Measurements from ENCODE around the gene ZGRF1.
A peak's percentile ranks its signal among the peaks of the same experiment; 100 is the strongest.
"Not testable (repeated sequence)": the region's sequence is repeated elsewhere in the genome, so short reads cannot be mapped to it uniquely, and the experiment has no call there.

Gene ZGRF1

GRCh38 chr4:112636688-112637551 lies at the start of gene ZGRF1, which contains the start of gene LARP7:
TSS of gene ZGRF1 (minus strand) at chr4:112636909. CDS start at chr4:112633176, 3,733 bp downstream.
TSS of gene LARP7 (plus strand) at chr4:112637143. CDS start at chr4:112644670, 7,527 bp downstream.
- peak; percentile 98 for DNase-seq (ENCODE audit: low spot score)

- DNase-seq (ENCODE audit: low spot score), result no peak
Measured at GRCh38 chr4:112680996-112681395, 44.3 kb upstream of the ZGRF1 start.

- no peak for DNase-seq (ENCODE audit: low spot score)
Measured at GRCh38 chr4:112677519-112678091, 40.9 kb upstream of the ZGRF1 start.

GRCh38 chr4:112674376-112674775 lies 37.7 kb upstream of the ZGRF1 start:
- no peak for DNase-seq (ENCODE audit: low spot score)

- DNase-seq (ENCODE audit: low spot score), result peak; percentile 14
Measured at GRCh38 chr4:112673686-112674085, 37.0 kb upstream of the ZGRF1 start.

GRCh38 chr4:112673076-112673475 lies 36.4 kb upstream of the ZGRF1 start:
- no peak for DNase-seq (ENCODE audit: low spot score)

GRCh38 chr4:112668131-112668530 lies 31.4 kb upstream of the ZGRF1 start:
- no peak for DNase-seq (ENCODE audit: low spot score)

- DNase-seq (ENCODE audit: low spot score), result no peak
Measured at GRCh38 chr4:112664611-112665010, 27.9 kb upstream of the ZGRF1 start.

GRCh38 chr4:112656115-112656514 lies 19.4 kb upstream of the ZGRF1 start:
- DNase-seq (ENCODE audit: low spot score), result not testable (repeated sequence)

- no peak for DNase-seq (ENCODE audit: low spot score)
Measured at GRCh38 chr4:112655270-112655669, 18.6 kb upstream of the ZGRF1 start.

- no peak for DNase-seq (ENCODE audit: low spot score)
Measured at GRCh38 chr4:112652216-112652615, 15.5 kb upstream of the ZGRF1 start.

GRCh38 chr4:112651641-112652040 lies 14.9 kb upstream of the ZGRF1 start:
- no peak for DNase-seq (ENCODE audit: low spot score)

GRCh38 chr4:112650332-112650731 lies 13.6 kb upstream of the ZGRF1 start:
- no peak for DNase-seq (ENCODE audit: low spot score)

GRCh38 chr4:112649055-112649408 lies 12.3 kb upstream of the ZGRF1 start:
- no peak for DNase-seq (ENCODE audit: low spot score)

- no peak for DNase-seq (ENCODE audit: low spot score)
Measured at GRCh38 chr4:112648263-112649054, 11.8 kb upstream of the ZGRF1 start.

GRCh38 chr4:112647785-112648184 lies 11.1 kb upstream of the ZGRF1 start:
- DNase-seq (ENCODE audit: low spot score), result peak; percentile 64

GRCh38 chr4:112646632-112647537 lies 10.2 kb upstream of the ZGRF1 start:
- no peak for DNase-seq (ENCODE audit: low spot score)

GRCh38 chr4:112645541-112646329 lies 9.0 kb upstream of the ZGRF1 start:
- DNase-seq (ENCODE audit: low spot score), result no peak

GRCh38 chr4:112644595-112645535 lies 8.2 kb upstream of the ZGRF1 start:
- DNase-seq (ENCODE audit: low spot score), result not testable (repeated sequence)

GRCh38 chr4:112642526-112642925 lies 5.8 kb upstream of the ZGRF1 start:
- no peak for DNase-seq (ENCODE audit: low spot score)

Data from hematopoietic multipotent progenitor cell treated with erythropoietin and hydrocortisone succinate and interleukin-3 and kit ligand, for 15 days (in vitro differentiated cells).